ENCODE measurements around the gene ADGRL3.
A peak's percentile ranks its signal among the peaks of the same experiment; 100 is the strongest.

Gene ADGRL3

DNA sequence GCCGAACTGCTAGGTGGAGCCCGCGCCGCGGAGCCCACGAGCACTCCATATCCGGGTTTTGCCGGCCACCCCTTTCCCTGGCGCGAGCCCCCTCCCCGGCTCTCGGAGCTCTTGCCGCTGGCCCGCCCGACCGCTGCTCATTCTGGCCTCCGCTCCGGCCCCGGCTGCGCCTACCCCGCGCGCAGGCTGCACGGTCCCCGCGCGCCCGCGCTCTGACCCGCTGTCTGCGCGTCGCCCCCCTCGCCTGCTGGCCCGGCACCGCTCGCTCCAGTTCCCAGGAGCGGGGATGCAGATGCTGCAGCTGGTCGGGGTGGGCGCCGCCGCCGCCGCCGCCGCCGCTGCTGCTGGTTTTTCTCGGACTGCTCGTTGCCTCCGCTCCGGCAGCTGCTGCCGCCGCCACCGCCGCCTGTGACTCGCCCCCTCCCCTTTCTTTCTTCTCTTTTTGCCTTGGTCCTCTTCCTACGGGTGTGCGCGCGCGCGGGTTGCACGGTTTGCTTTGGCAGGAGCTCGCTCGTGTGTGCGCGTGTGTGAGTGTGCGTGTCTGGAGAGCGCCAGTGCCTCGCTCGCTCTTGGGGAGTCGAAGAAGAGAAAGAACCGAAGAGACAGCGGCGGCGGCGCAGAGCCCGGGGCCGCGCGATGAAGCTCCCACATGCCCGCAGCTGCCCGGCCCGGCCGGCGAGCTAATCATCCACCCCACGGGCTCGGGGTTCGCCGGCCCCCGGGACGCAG is at the start of gene ADGRL3:
TSS of gene ADGRL3 (plus strand) at position 140 of the 729 bp plus-strand sequence.
- peak; percentile 37 for DNase-seq (ENCODE audit: low read depth)

DNA sequence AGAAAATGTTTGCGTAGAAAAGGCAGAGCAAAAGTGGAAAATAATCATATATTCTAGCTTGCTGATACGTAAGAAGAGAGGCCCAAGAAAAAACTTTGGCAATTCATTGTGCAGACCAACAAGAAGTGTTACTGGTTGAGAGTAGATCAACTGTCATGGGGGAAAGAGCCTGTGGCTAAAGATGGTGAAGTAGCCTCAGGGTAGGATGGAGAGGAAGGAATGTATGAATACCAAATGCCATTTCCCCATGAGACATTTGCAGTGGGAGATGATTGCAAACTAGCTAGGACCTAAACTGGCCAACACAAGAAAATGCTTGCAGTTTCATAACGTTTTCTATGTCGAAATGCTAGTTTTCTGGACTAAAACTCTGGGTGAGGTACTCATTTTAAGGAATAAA is 47.7 kb upstream of the ADGRL3 start:
- DNase-seq (ENCODE audit: low read depth): no peak

DNA sequence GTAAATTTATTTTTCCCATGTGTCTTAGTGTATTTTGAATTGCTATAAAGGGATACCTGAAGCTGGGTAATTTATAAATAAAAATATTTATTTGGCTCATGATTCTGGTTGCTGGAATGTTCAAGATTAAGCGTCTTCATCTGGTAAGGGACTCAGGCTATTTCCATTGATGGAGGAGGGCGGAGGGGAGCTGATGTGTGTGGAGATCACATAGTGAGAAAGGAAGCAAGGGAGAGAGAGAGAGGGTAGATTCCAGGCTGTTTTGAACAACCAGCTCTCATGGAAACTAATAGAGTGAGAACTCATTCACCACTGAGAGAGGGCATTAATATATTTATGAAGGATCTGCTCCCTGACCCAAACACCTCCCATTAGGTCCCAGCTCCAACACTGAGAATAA is 39.6 kb upstream of the ADGRL3 start:
- no peak for DNase-seq (ENCODE audit: low read depth)

DNA sequence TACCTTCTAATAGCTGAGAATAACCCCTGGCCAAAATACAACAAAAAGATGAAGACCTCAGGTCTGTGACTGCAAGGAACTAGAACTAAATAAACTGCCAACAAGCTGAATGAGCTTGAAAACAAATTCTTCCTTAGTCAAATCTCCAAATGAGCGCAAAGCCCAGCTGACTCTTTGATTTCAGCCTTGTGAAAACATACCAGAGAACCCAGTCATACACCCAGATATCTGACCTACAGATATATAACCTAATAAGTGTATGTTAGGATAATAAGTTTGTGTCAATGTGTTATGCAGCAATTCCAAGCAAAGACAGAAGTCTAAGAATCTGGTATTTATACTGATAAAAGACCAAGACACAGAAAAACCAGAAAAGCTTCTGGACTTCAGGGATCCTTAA is 38.0 kb upstream of the ADGRL3 start:
- DNase-seq (ENCODE audit: low read depth): peak; percentile 71

DNA sequence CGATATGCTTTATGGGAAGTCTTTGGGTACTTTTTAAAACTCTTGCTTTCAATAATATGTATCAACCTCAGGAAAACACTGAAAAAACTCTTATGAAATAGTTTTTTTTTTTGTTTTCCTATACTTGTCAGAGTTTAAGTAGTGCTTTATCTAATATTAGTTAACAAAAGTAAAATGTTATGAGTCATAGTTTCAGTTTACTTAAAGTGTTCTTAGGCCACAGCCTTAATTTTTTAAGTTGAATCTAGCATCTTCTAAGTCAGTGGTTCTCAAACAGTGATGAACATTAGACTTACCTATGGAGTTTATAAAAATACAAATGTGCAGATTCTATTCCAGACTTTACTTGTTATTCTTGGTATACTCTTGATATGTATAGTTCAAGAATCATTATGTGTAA is 26.3 kb upstream of the ADGRL3 start:
- DNase-seq (ENCODE audit: low read depth): peak; percentile 20

DNA sequence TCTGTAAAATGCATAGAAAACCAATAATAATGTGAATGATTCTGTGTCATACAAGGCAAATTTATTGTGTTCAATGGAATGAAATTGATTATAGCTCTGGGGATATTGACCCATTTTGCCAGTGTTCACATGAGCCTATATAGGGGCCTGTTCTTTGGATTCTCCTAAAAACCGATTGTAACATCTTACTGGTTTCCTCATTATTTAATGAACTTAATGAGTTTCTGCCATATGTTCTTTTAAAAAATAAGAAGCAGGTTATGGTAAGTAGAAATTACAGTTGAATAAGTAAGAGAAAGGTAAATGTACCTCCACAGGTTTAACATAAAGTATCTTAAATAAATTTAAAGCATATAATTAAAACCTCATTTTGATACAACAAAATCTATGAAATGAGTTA is 24.6 kb upstream of the ADGRL3 start:
- DNase-seq (ENCODE audit: low read depth): no peak

DNA sequence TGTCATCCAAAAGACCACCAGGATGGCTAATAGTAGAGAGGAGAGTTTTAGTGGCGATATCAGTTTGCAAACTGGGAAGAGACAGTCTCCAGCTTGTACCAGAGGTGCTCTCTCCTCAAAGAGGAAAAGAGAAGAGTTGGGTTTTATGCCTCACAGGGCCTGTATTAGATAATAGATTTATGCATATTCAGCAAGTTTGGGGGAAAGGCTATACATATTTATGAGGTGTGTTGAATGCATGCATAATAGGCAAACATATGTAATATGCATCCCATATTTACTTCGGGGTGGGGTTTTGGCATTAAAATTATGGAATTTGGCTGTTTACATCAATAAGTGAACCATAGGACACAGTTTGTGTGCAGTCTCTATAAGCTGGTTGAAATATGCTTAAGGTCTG is 22.8 kb upstream of the ADGRL3 start:
- DNase-seq (ENCODE audit: low read depth): no peak

DNA sequence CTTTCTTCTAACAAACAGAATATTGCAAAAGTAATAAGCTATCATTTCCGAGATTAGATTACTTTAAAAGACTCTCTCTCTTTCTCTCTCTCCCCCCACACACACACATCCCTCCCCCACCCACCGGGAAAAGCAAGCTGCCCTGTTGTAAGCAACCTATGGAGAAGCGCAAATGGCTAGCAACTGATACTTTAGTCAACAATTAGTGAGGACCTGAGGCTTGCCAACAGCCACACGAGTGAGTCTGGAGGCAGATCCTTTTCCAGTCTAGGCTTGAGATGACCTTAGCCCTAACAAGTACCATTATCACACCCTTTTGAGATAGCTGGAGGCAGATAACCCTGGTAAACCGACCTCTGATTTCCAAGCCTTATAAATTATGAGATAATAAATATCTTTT is 19.7 kb upstream of the ADGRL3 start:
- no peak for DNase-seq (ENCODE audit: low read depth)

DNA sequence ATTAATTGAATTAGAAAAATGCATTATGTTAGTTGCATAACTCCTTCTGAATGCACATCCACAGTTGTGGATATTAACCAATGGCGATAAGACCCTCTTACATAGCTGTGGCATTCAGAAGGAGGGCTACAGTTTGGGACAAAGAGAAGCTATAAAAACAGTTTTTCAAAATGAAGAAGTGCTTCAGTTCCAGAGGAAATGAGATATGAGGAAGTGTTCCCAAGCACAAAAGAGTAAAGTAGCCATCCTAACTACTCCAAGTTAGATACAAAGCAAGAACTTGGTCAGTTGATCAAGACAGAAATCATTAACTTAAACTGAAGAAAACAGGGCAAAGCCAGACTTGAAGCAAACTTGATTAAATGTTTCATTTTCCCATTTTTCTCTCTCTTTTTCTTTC is 17.2 kb upstream of the ADGRL3 start:
- no peak for DNase-seq (ENCODE audit: low read depth)

DNA sequence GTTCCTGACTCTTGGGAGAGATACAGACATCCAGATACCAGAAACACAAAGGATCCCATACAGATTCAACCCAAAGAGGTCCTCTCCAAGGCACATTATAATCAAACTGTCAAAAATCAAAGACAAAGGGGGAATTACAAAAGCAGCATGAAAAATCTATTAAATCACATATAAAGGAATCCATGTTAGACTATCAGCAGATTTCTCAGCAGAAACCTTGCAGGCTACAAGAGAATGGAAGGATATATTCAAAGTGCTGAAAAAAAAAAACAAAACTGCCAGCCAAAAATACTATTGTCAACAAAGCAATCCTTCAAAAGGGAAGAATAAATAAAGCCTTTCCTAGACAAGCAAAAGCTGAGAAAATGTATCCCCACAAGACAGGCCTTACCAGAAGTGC is 14.8 kb upstream of the ADGRL3 start:
- DNase-seq (ENCODE audit: low read depth): no peak

DNA sequence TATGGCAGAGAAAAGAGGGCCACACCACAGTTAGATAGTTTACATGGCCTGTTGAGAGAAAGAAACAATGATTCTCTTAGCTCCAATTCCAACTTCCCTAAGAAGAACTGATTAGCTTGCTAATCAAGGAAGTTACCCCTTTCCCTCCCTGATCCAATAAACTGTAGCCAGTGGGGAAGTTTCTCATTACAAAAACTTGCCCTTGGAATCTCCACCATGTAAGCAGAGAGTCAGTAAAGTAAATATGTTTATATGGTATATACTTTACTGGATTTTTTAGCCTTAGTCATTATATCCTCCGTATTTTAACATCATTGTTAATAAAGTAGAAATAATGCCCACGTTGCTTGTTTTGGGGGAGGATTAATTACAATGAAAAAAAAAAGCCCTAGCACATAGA is 7.7 kb upstream of the ADGRL3 start:
- DNase-seq (ENCODE audit: low read depth): no peak

DNA sequence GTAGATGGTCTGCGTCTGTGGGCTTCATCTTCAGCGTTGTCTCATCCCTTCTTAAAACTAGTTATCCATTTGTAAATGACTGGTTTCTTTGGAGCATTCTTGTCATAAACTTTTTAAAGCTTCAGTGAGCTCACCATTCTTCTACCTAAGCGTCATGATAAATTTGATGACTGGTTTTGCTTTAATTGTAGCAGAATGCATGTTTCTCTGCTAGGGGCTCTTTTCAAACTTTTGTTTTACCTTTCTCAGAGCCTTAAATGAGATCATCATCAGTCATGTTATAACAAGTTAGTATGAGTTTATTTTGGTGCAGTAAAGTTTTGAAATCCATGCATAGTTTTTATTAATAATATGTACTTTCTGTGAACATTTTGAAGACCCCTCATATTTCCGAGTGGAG is 6.3 kb upstream of the ADGRL3 start:
- no peak for DNase-seq (ENCODE audit: low read depth)

DNA sequence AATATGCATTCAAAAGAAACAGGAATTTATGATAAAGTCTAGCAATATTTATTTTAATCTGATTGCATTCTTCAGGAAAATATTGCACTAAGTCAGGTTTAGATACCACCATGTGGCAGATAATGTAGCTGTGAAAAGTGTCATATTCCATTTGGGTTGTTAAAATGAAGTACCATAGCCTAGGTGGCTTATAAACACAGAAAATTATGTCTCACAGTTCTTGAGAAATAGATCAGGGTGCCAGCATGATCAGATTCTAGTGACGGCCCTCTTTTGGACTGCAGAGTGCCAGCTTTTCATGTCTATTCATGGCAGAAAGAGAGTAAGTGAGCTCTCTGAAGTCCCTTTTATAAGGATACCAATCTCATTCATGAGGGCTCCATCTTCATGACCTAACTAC is 5.6 kb upstream of the ADGRL3 start:
- no peak for DNase-seq (ENCODE audit: low read depth)

DNA sequence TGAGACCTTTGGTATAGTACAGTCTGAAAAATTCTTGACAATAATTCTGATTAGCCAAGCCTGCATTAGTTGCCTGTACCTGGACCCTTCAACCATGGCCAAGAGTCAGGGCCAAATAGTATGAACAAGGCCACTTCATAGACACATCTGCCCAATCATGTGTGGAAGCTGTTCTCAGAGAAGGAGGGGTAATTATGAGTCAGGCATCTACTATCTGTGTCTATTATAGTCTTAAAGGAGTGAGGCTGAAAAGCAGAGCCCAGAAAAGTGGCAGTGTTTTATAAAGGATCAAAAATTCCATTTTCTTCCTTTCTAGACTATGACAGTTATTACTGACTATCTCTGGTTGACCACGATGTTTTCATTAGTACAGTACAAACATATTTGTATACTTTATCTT is 5.0 kb upstream of the ADGRL3 start:
- DNase-seq (ENCODE audit: low read depth): no peak

DNA sequence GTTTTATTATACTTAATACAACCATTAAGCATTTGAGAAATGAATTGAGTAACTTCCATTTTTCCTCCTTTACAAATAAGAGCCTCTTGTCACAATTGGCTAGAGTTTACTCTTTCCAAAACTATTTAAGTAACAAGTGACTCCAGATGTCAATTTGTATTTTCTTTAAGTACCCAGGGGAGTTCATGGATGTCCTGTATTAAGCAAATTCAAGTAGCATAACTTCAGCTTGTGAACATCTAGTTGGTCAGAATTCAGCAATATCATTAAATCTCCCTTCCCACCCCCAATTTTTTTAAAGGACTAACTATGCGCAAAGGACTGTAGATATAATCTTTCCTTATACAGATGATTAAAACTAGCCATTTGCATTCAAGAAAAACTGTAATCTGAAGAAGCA is 1.4 kb upstream of the ADGRL3 start:
- DNase-seq (ENCODE audit: low read depth): no peak

DNA sequence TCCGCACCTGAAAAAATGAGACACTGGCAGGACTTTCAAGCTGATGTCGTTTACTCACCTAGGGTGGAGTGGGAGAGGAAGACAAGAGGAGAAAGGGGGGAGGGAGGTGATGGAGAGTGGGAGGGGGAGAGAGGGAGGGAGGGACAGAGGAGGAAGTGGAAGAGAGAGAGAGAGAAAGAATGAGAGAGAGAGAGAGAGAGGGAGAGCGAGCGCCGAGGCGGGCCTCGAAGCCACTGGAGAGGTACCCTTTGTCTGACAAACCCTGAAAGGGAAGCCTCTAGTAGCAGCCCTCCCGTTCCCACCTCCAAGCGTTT is 296 bp upstream of the ADGRL3 start:
- no peak for DNase-seq (ENCODE audit: low read depth)

DNA sequence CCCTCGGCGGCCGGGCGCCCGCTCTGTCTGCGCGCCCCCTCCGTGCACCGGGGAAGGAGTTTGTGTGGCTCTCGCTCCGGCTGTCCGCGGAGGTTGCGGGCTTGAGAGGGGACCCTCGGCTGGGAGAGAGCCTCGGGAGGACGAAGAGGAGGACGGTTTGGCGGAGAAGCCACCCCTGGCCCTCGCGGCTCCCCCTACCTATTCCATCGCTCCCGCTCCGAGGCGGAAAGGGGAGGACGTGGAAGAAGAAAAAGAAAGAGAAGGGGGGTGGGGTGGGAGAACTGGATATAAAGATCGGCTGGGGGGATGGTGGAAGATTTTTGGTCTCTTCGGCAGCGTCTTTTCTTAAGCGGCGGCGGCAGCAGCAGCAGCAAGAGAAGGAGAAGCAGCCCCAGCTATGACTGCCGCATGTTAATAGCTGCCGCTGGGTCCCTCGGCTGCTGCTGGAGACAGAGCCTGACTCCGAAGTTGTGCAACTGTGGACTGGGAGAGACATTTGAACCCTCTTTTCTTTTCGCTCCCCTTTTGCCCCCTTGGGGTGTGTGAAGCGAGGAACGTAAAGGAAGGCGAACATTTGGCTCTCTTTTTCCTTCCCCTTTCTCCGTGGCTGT is 895 bp downstream of the ADGRL3 start:
- peak; percentile 21 for DNase-seq (ENCODE audit: low read depth)

DNA sequence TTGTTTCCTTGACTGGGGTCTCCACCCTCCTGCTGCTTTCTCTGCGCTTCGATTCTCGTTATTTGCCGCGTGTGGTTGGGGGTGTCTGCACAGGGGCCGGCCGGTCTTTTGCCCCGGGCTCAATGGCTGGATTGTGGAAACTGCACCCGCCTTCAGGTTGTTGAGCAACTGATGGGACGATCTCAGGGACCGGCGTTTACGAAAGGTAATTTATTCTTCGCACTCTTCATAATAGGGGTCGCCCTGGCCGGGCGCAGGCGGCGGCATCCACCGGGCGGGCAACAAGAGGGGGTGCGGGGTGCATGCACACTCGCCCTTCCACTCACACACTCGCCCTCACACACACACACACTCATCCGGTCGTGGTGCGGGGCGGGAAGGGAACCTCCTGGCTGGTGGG is 1.4 kb downstream of the ADGRL3 start:
- DNase-seq (ENCODE audit: low read depth): no peak

DNA sequence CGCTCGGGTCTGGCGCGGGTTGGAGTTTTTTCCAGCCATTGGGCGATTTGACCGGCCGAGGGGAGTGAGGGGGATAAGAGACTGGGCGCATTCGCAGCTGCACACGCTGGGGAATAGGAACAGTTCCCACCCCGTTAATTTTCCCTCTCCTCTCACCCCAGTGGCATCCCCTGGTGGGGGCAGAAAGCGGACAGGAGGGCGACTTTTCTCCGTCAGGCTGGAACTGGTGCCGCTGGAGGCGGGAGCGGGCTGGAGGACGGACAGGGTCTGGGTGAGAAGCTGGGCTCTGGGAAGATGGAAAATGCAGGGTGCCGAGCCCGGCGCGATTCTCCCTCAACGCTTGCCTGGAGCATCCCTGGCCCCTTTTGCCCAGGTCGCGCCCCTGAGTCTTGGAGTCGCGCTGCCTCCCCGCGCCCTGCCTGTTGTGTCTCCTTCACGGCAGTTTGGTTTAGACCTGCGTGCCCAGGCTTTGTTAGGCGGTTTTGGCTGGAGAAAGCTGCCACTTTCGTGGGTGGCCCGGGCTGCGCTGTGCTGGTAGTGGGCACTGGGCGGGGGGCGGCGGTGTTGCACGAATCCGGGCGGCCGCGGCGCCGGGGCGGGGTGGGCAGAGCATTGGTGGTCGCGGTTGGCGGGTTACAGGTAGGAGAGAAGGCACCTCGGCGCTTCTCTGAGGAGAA is 2.0 kb downstream of the ADGRL3 start:
- DNase-seq (ENCODE audit: low read depth): no peak

DNA sequence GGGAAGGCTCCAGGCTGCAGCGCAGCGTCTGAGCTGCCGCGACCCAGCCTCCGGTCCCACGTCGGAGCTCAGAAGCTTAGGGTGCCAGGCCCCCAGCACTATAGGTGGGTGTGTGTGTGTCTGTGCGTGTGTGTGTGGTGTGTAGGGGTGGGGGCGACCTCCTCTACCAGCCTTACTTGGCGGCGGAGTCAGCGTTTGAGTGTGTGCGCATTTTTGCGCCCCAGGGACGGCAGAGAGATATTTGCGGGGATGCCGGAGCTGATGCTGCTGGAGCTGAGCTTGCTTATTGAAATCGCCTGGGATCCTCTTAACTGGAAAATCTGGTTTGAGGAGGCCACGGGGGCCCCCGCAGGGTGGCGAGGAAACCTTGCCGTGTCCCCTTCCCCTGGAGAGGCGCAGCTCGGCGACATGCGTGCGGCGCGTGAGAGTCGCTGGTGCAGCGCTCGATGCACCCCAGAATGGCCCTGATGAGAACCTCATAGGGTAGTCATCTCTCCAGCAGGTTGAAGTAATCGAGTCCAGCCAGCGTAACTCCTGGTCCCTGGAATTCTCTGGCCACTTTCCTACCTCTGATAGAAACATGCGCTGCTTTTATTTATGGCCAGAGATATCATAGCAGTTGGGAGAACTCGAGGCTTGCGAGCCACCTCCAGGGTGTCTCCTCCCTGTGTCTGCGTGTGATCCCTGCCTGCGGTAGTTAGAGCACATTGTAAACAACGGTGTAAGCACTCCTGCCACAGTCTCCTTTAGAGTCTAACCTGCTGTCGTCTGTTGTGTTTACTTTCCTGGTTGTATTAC is 2.7 kb downstream of the ADGRL3 start:
- DNase-seq (ENCODE audit: low read depth): peak; percentile 9

DNA sequence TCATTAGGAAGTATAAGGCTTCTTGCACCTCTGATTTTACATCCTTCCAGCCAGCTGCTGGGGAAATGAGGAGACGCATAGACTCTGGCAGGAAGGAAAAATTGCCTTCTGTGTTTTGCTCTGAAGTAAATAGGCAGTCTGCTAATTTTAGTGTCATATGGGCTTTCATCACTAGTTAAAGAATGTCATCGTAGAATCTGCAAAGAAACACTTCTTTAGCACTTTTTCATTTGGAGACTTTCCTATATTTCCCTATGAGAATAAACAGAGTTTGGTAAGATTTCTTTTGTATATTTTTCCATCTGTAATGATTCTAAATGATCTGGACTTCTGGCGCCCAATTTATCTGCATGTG is 3.3 kb downstream of the ADGRL3 start:
- no peak for DNase-seq (ENCODE audit: low read depth)

DNA sequence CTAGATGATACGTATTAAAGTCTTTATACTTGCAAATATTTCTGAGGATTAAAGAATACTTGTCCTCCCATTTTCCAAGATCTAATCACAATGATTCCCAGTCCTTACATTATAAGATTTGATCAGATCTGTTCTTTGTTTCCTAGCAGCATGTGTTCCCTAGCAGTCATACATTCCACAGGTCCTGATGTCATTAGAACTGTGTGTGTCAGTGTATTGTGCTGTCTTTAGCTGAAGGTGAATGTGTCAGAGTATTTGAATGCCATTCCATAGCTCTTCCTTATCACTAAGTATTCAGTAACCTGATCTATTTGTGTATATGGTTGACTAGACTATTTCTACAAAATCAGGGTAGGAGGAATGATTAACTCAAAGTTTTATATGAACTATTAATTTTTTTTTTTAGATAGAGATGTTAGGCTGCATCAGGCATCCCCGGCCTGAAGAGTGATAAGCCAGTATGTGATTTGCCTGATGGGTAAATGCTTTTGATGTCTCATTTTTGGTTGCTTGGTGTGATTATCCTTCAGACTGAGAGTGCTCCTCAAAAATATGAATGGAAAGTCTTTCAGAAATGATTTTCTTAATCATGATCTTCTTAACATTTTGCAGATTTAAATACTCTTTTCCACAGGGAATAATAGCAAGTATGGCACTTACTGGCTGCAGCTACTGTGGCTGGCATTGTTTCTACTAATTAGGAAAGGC is 4.4 kb downstream of the ADGRL3 start:
- peak; percentile 52 for DNase-seq (ENCODE audit: low read depth)

All from amniotic epithelial cell (primary cell).